ENCODE measurements around the gene SIX6. TPM values are rescaled to one million over a fixed set of nuclear protein-coding genes. Genes with fewer than 3 reads are reported as not detected.

Gene SIX6
- total and polyA plus RNA-seq, 2 donors (not counting 1 experiment from before 2014, with no cell fraction given), result not detected

GRCh38 chr14:60537663-60538062 is 28.7 kb downstream of the SIX6 start:
- Histone ChIP-seq H4K20me1 (ENCODE audit: control insufficient read depth, insufficient read depth, low read length, poor library complexity, severe bottlenecking) (no peaks in the 10 kb centered on the region), H3K9me3 (ENCODE audit: control extremely low read depth in 1 of 3, control insufficient read depth in 2 of 3, insufficient read depth in 1 of 3, low read length in 2 of 3) (peaks cover 0 to 2% (median 0%) of the 10 kb centered on the region in 3 donors), H3K9ac (ENCODE audit: low read length) (no peak overlapping the region), H3K36me3 (replicated peaks in 1 of 2; ENCODE audit: control extremely low read depth in 1 of 2, control insufficient read depth in 1 of 2, extremely low read depth in 1 of 2, insufficient read depth in 2 of 2, low read length in 1 of 2) (no peaks in the 10 kb centered on the region), H2AFZ (ENCODE audit: insufficient read depth, low read depth, low read length, poor library complexity, severe bottlenecking) (no peak overlapping the region), H3K4me2 (replicated peaks; ENCODE audit: low read depth, low read length, poor library complexity, severe bottlenecking) (no peak overlapping the region), H3K4me1 (ENCODE audit: control insufficient read depth in 2 of 2, insufficient read depth in 2 of 2, low read length in 2 of 2) (no peaks in the 10 kb centered on the region), H3K27ac (ENCODE audit: low read length in 2 of 2) (no peak overlapping the region), H3K27me3 (replicated peaks in 1 of 4; ENCODE audit: control extremely low read depth in 1 of 4, control insufficient read depth in 3 of 4, insufficient read depth in 4 of 4, low read length in 3 of 4) (no peaks in the 10 kb centered on the region), H3K4me3 (ENCODE audit: control extremely low read depth in 1 of 5, extremely low read depth in 1 of 5, insufficient read depth in 1 of 5, low read depth in 2 of 5, low read length in 4 of 5) (no peak overlapping the region), H3K79me2 (ENCODE audit: control insufficient read depth, insufficient read depth, low read length) (no peaks in the 10 kb centered on the region)
- POLR2A ChIA-PET, result no interaction called here
- H3K27ac Mint-ChIP-seq, result no peak overlapping the region
- CTCF ChIA-PET, result no interaction called here
- H3K4me3 Mint-ChIP-seq, result no peak overlapping the region
- TF ChIP-seq EZH2 (IDR thresholded peaks at IDR 0.05; ENCODE audit: borderline replicate concordance, insufficient read depth, low read depth, low read length, poor library complexity, severe bottlenecking), result no peak
- TF ChIP-seq, protein P1, sequence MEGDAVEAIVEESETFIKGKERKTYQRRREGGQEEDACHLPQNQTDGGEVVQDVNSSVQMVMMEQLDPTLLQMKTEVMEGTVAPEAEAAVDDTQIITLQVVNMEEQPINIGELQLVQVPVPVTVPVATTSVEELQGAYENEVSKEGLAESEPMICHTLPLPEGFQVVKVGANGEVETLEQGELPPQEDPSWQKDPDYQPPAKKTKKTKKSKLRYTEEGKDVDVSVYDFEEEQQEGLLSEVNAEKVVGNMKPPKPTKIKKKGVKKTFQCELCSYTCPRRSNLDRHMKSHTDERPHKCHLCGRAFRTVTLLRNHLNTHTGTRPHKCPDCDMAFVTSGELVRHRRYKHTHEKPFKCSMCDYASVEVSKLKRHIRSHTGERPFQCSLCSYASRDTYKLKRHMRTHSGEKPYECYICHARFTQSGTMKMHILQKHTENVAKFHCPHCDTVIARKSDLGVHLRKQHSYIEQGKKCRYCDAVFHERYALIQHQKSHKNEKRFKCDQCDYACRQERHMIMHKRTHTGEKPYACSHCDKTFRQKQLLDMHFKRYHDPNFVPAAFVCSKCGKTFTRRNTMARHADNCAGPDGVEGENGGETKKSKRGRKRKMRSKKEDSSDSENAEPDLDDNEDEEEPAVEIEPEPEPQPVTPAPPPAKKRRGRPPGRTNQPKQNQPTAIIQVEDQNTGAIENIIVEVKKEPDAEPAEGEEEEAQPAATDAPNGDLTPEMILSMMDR (IDR thresholded peaks at IDR 0.05), result no peak
- H3K9me3 Mint-ChIP-seq (ENCODE audit: insufficient read depth), result peaks cover 14% of the 10 kb centered on the region
- no peaks in the 10 kb centered on the region for H3K4me1 Mint-ChIP-seq
- intact Hi-C loops (cut with micrococcal nuclease), result no loop called here
- peaks cover 24% of the 10 kb centered on the region for H3K27me3 Mint-ChIP-seq
- DNase-seq (no peak), ATAC-seq (ENCODE audit: low read depth) (no peak)

GRCh38 chr14:60544659-60545058 is 35.7 kb downstream of the SIX6 start:
- no CpG with 5 or more reads among the region's 2 CpGs for WGBS (ENCODE audit: insufficient coverage)

More at GRCh38 chr14:60544659-60545058, 35.7 kb downstream of the SIX6 start:
- H3K9ac ChIP-seq (ENCODE audit: low read length), result no peak overlapping the region
- peaks cover 20% of the 10 kb centered on the region for H3K27me3 Mint-ChIP-seq
- H3K4me3 ChIP-seq (ENCODE audit: control extremely low read depth in 1 of 5, extremely low read depth in 1 of 5, insufficient read depth in 1 of 5, low read depth in 2 of 5, low read length in 4 of 5), result no peak overlapping the region
- DNase-seq, result no peak
- intact Hi-C loops (cut with micrococcal nuclease), result no loop called here
- H3K9me3 ChIP-seq (ENCODE audit: control extremely low read depth in 1 of 3, control insufficient read depth in 2 of 3, insufficient read depth in 1 of 3, low read length in 2 of 3), result peaks cover 2 to 7% (median 3%) of the 10 kb centered on the region in 3 donors
- ATAC-seq (ENCODE audit: low read depth), result no peak
- POLR2A ChIA-PET, result no interaction called here
- H3K4me1 ChIP-seq (ENCODE audit: control insufficient read depth in 2 of 2, insufficient read depth in 2 of 2, low read length in 2 of 2), result no peaks in the 10 kb centered on the region
- no peak overlapping the region for H3K27ac Mint-ChIP-seq
- no peak overlapping the region for H3K27ac ChIP-seq (ENCODE audit: low read length in 2 of 2)
- no peak overlapping the region for H2AFZ ChIP-seq (ENCODE audit: insufficient read depth, low read depth, low read length, poor library complexity, severe bottlenecking)
- H3K4me2 ChIP-seq (replicated peaks; ENCODE audit: low read depth, low read length, poor library complexity, severe bottlenecking), result no peak overlapping the region
- no peaks in the 10 kb centered on the region for H4K20me1 ChIP-seq (ENCODE audit: control insufficient read depth, insufficient read depth, low read length, poor library complexity, severe bottlenecking)
- H3K9me3 Mint-ChIP-seq (ENCODE audit: insufficient read depth), result peaks cover 8% of the 10 kb centered on the region
- CTCF ChIA-PET, result no interaction called here
- TF ChIP-seq EZH2 (IDR thresholded peaks at IDR 0.05; ENCODE audit: borderline replicate concordance, insufficient read depth, low read depth, low read length, poor library complexity, severe bottlenecking), result no peak
- TF ChIP-seq, protein P1 (IDR thresholded peaks at IDR 0.05), result no peak
- H3K4me1 Mint-ChIP-seq, result no peaks in the 10 kb centered on the region
- no peaks in the 10 kb centered on the region for H3K27me3 ChIP-seq (replicated peaks in 1 of 4; ENCODE audit: control extremely low read depth in 1 of 4, control insufficient read depth in 3 of 4, insufficient read depth in 4 of 4, low read length in 3 of 4)
- H3K79me2 ChIP-seq (ENCODE audit: control insufficient read depth, insufficient read depth, low read length), result no peaks in the 10 kb centered on the region
- no peaks in the 10 kb centered on the region for H3K36me3 ChIP-seq (replicated peaks in 1 of 2; ENCODE audit: control extremely low read depth in 1 of 2, control insufficient read depth in 1 of 2, extremely low read depth in 1 of 2, insufficient read depth in 2 of 2, low read length in 1 of 2)
- no peak overlapping the region for H3K4me3 Mint-ChIP-seq

All from B cell (primary cell).